NCI-H1417 (cell line): ENCODE results near the gene ENTPD6.
"Not testable (repeated sequence)": the region's sequence is repeated elsewhere in the genome, so short reads cannot be mapped to it uniquely, and the experiment has no call there.

Experiments used
- DNase-seq, 3 experiments: peaks; one replicate each; lab custom pipeline; 2025; lab: John Stamatoyannopoulos, UW

Gene ENTPD6

DNA sequence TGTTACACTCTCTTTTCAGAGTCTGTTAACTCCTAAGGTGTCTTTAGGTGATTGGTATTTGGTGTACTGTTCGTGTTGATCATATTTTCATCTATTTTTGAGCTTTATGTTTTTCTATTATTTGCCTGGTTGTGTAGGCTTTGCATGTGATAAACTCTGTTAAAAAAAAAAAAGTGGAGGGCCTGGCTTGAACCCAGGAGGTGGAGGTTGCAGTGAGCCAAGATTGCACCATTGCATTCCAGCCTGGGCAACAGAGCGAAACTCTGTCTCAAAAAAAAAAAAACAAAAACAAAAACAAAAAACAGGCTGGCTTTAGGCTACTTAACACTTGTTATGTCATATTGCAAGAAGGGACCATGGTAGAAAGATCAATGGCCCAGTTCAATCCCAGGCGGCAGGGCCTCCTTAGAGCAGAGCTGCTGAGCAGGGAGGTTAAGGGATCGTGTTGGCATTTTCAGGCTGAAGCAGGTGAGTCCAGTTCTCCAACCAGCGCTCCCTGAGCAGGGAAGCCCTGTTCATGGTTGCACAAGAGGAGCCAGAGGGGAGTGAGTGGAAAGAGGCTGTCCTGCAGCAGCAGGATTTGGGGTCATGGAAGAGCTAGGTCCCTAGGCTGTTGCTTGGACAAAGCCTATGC, 60.8 kb downstream of the ENTPD6 start:
- no peak for DNase-seq

GRCh38 chr20:25257130-25257529, 61.6 kb downstream of the ENTPD6 start:
- DNase-seq: no peak

- peak in 1 of 3 experiments; percentile 63 for DNase-seq
Measured at GRCh38 chr20:25257756-25258475, 62.4 kb downstream of the ENTPD6 start.

- no peak for DNase-seq
Measured at GRCh38 chr20:25258476-25258805, 62.9 kb downstream of the ENTPD6 start.

GRCh38 chr20:25258828-25259227, 63.3 kb downstream of the ENTPD6 start:
- DNase-seq: no peak

GRCh38 chr20:25259358-25259757, 63.8 kb downstream of the ENTPD6 start:
- no peak for DNase-seq

DNA sequence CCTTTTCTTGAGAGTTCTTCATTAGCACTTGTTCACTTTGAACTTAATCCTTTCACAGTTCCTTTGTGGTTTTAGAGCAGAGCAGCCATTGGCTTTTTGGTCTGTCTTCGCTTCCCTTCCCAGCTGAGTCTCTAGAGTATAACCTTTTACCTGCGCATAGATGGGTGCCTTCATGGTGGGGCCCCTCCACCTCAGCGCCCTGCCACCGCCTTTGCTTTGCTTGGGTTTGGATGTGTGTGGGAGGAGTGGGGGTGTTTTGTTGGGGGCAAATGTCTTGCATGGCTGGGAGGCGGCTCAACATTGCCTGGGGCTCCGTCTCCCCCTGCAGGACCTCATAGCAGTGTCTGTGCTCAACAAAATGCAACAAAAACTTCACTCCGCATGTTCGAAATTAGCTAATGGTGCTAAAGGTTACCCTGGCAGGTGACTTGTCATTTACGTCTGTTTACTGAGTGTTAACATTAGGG, 64.3 kb downstream of the ENTPD6 start:
- no peak for DNase-seq

DNA sequence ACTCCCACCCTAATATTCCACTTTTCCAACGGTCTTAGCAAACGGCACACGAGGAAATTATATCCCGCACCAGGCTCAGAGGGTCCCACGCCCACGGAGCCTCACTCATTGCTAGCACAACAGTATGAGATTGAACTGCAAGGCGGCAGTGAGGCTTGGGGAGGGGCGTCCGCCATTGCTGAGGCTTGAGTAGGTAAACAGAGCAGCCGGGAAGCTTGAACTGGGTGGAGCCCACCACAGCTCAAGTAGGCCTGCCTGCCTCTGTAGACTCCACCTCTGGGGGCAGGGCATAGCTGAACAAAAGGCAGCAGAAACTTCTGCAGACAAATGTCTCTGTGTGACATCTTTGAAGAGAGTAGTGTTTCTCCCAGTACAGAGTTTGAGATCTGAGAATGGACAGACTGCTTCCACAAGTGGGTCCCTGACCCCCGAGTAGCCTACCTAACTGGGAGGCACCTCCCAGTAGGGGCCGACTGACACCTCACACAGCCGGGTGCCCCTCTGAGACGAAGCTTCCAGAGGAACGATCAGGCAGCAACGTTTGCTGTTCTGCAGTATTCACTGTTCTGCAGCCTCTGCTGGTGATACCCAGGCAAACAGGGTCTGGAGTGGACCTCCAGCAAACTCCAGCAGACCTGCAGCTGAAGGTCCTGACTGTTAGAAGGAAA, 65.4 kb downstream of the ENTPD6 start:
- DNase-seq: not testable (repeated sequence)

DNA sequence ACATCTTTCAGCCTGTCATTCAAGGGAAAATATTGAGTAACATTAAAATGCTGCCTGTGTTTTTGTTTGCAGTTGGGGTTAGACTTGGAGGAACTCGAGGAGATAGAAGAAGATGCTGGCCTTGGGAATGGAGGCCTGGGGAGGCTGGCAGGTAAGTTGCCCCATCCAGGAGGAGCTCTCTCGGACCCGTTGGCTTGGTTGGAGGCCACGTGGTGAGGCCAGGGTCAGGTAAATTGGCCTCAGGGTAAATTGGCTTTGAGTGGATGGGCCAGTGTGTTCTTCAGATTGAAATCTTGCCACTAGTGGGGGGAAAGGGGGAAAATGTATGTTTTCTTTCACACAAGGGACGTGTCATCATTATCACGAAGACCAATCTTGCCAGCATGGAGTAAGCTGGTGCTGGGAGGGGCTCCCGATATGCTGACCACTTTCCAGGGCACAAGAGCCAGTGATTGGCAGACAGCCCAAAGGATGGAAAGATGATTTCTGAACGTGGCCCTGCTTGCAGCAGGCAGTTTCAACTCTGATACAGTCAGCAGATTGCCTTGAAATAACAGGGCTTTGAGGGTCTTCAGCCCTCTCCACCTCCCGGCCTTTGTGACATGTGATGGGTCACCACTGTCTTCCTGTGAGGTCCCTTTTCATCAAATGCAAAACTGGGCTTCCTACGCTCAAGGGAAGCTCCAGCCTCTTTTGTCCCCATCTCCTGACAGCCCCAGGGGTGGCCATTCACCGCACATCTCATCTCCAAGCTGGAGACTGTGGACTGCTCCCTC, 73.7 kb downstream of the ENTPD6 start:
- DNase-seq: no peak

DNA sequence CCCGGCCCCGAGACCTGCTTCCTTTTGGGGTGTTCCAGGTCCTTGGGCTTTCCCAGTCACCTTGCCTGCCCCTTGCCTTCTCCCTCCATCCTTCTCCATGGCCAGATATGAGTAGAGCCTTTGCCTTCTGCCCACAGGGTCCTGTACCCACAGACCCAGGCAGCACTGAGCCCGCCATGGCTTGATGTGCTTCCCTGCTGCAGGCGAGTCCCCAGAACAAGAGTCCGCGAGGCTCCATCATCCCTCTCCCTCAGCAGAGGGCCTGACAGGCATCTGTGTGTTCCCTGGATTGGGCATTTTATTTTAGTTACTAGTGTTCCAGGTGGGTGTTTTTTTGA, 74.3 kb downstream of the ENTPD6 start:
- DNase-seq: no peak

- DNase-seq: peak; percentile 24 to 91 (median 68)
Measured at GRCh38 chr20:25270829-25271251, 75.3 kb downstream of the ENTPD6 start.

DNA sequence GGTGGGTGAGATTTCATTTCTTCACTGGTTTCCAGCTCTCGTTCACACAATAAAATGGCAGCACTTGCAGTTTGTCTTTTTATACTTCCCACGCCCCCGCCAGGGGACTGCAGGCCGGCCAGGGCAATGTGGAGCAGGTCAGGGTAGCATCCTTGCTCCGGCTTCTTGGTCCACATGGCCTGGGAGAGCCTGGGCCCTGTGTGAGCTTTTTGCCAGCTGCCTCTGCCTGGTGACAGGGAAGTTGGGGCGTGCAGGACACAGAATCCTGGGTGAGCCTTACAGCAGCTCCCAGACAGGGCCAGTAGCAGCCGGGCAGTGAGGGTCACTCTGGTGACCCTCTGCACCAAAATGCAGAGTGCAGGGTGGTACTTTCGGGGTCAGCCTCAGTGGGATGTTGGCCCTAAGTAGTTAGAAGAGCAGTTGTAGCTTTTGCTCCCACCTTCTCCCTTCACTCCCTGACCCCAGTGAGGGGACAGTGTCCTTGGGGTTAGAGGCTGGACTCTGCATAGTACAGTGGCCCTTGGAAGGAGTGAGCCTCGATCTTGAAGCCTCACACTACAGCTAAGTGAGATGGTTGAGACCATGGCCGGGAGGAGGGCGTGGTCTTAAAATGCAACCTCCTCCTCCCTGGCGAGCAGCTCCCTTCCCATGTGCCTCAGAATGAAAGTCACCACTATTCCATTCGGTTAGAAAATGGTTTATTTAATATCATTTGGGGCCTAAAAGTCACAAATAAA, 76.1 kb downstream of the ENTPD6 start:
- no peak for DNase-seq

DNA sequence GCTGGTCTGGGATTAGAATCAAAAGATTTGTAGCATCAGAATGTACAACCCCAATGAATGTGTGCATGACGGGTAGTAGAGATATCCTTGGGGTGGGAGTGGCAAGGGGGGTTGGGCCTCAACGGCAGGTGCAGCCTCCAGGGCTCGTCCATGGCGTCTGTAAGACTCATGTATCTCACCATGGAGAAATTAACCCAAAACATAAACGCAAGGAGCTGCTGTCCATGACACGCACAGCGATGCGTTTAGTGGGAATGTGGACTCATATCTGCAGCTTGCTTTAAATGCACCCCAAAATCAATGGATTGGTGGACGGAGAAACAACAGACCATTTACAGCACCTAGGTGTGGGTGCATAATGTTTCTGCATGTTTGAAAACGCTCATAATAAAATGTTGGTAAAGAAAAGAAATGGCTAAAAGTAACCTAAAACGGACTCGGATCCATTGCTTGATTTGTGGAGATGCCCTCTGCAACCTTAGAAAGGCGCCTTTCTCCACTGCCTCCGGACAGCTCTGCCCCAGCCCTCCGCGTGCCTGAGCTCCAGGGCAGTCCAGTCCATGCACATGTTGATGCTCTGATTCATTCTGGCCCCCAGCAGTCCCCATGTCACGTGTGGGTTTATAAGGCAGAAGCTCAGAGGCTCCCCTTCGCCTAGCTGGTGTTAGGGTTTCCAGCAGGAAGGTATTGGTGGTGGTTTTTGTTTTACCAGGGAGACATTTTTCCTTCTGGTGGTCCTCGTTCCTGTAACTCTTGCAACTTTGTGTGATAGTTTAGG, 76.9 kb downstream of the ENTPD6 start:
- no peak for DNase-seq

DNA sequence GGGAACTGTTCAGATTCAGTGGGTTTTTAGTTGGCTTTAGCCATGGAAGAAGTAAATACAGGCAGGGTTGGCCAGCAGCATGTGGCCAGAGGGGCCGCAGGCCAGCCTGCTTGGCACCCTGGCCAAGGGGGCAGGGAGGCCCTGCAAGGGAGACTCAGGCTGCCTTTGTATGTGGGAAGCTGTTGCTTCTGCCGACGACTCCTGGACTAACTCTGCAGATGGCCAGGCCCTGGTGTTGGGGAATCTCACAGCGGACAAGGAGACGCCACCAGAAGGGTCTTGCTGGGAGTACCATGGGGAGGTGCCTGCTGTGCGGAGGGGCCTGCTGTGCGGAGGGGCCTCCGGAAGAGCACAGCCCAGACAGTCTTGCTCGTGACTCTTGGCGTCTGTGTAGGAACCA, 77.5 kb downstream of the ENTPD6 start:
- no peak for DNase-seq

DNA sequence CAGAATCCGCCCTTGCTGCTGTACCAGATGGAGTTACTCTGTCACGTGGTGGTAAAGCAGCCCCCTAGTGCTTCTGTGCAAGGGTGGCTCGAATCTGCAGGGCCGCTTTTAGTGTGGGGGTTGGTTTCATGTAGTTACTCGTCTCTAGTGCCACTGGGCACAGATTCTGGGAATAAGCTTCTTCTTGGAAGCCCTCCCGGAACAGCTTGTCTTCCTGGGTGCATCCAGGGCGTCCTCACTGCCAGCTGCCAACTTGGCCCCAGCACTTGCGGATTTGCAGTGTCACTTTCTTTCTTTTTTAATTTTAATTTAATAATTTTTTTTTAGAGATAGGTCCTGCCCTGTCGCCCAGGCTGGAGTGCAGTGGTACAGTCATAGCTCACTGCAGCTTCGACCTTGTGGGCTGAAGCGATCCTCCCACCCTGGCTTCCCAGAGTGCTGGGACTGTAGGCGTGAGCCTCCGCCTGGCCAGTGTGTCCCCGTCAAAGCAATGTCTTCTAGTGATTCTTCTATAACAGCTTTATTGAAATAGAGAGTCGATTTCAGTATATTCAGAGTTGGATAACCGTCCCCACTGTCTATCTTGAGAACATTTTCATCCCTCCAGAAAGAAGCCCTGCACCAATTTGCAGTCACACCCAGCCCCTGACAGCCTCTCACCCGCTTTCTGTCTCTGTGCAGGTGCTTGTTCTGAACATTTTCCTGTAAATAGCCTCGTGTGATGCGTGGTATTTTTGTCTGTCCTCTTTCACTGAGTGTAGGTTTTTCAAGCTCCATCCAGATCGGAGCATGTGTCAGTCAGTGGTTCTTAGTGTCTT, 78.2 kb downstream of the ENTPD6 start:
- DNase-seq: no peak

GRCh38 chr20:25274481-25274880, 79.0 kb downstream of the ENTPD6 start:
- DNase-seq: no peak

GRCh38 chr20:25274891-25275812, 79.6 kb downstream of the ENTPD6 start:
- DNase-seq: no peak

GRCh38 chr20:25275813-25276532, 80.5 kb downstream of the ENTPD6 start:
- DNase-seq: no peak
